B cell (primary cell): ENCODE measurements around the gene KIF3C.

Experiments
- EZH2 ChIP-seq: IDR thresholded peaks from 2 replicates; pipeline ENCODE4 v1.6.1; 2012; ENCODE audit warnings: borderline replicate concordance, low read depth, mild to moderate bottlenecking, moderate library complexity, low read length; ENCODE audit not compliant: insufficient read depth, poor library complexity, severe bottlenecking
- TF ChIP-seq, protein P1 (sequence below): fragments of 200-600 bp; IDR thresholded peaks from one replicate; pipeline ENCODE4 v1.8.0; 2022; ENCODE audit warnings: antibody characterized with exemption, mild to moderate bottlenecking

GRCh38 chr2:25936889-25937545, 45.3 kb downstream of the KIF3C start:
- TF ChIP-seq, protein P1, sequence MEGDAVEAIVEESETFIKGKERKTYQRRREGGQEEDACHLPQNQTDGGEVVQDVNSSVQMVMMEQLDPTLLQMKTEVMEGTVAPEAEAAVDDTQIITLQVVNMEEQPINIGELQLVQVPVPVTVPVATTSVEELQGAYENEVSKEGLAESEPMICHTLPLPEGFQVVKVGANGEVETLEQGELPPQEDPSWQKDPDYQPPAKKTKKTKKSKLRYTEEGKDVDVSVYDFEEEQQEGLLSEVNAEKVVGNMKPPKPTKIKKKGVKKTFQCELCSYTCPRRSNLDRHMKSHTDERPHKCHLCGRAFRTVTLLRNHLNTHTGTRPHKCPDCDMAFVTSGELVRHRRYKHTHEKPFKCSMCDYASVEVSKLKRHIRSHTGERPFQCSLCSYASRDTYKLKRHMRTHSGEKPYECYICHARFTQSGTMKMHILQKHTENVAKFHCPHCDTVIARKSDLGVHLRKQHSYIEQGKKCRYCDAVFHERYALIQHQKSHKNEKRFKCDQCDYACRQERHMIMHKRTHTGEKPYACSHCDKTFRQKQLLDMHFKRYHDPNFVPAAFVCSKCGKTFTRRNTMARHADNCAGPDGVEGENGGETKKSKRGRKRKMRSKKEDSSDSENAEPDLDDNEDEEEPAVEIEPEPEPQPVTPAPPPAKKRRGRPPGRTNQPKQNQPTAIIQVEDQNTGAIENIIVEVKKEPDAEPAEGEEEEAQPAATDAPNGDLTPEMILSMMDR, result no peak
- no peak for TF ChIP-seq EZH2
